Right cardiac atrium (tissue), 5 donors: ENCODE results near the gene RBP2. TPM values are rescaled to one million over a fixed set of nuclear protein-coding genes. Genes with fewer than 3 reads are reported as not detected.

ENCODE experiments used
- ATAC-seq, 2 donors: fragments of 200-7000 bp; cut with Tn5 transposase; one replicate each; pipeline versions ENCODE4 v1.8.0 to v1.9.1; 2020; ENCODE audit warnings: moderate library complexity in 2 of 2, mild to moderate bottlenecking in 1 of 2
- DNase-seq, 3 donors: peaks; one replicate each; pipeline ENCODE4 v3.0.0-alpha.2; 2020
- H3K27ac ChIP-seq: one replicate; pipeline ENCODE4 v1.5.1; 2013; ENCODE audit warnings: mild to moderate bottlenecking, low read length, control low read depth, moderate library complexity
- H3K27me3 ChIP-seq: one replicate; pipeline ENCODE4 v1.6.1; 2013; ENCODE audit not compliant: control insufficient read depth, insufficient read depth
- H3K4me1 ChIP-seq: one replicate; pipeline ENCODE4 v1.6.1; 2013; ENCODE audit warnings: low read length; ENCODE audit not compliant: control insufficient read depth, insufficient read depth
- H3K4me3 ChIP-seq: one replicate; pipeline ENCODE4 v1.5.1; 2013; ENCODE audit warnings: low read length, control low read depth
- H3K9me3 ChIP-seq: one replicate; pipeline ENCODE4 v1.6.1; 2013; ENCODE audit warnings: low read length; ENCODE audit not compliant: control insufficient read depth
- WGBS: extraction: QIAGEN DNeasy Blood & Tissue Kit; methylation state at CpG from one replicate; pipeline ENCODE4 v1.1.7; 2013; 5-methylcytosine and 5-hydroxymethylcytosine counted together
- intact Hi-C, 4 donors: fragments of 100-400 bp; cut with DNase I; formaldehyde crosslinking; loops; one replicate each; pipeline versions ENCODE4 v1.11.0 to v1.14.0; 2022 to 2023
- polyA plus RNA-seq: library from polyadenylated mRNA; stranded (reverse); fragments of 200-250 nt; gene quantifications from one replicate; pipeline ENCODE4 v1.2.3, GENCODE V29; 2013
- total RNA-seq, 4 donors: library from RNA; stranded (reverse); fragmentation: NEBNext Ultra II Directional; extraction: Animal tissue kit (Norgen Biotek cat#: 25700); gene quantifications; one replicate each; pipeline ENCODE4 v1.2.1, GENCODE V29; 2021
- donor health status: healthy with polysubstance abuse.
- donor health status: DM: no; HTN: yes; CAD: no.
- donor health status: DM: no; HTN: no; CAD: no.
- donor health status: DM: no; HTN: yes; CAD: no; lungs with severe emphysema.
- donor health status: DM: yes; HTN: yes; CAD: no.

Gene RBP2
- total and polyA plus RNA-seq, 5 donors, result not detected

GRCh38 chr3:139480585-139480984 lies 4.3 kb upstream of the RBP2 start:
- H3K27ac ChIP-seq, result no peak overlapping the region
- no peak overlapping the region for H3K4me3 ChIP-seq
- intact Hi-C loops, result no loop called here
- no peaks in the 10 kb centered on the region for H3K27me3 ChIP-seq
- no peak for ATAC-seq
- no peaks in the 10 kb centered on the region for H3K4me1 ChIP-seq
- H3K9me3 ChIP-seq, result no peaks in the 10 kb centered on the region
- 85% methylated on average over 3 of the region's 3 CpGs for WGBS
- DNase-seq, result no peak

- Histone ChIP-seq H3K4me1 (no peaks in the 10 kb centered on the region), H3K27ac (no peak overlapping the region), H3K27me3 (no peaks in the 10 kb centered on the region), H3K4me3 (no peak overlapping the region), H3K9me3 (no peaks in the 10 kb centered on the region)
- intact Hi-C loops, result no loop called here
- DNase-seq (no peak), ATAC-seq (no peak)
- WGBS, result 41% methylated on average over 3 of the region's 3 CpGs
Measured at GRCh38 chr3:139477710-139478640, 1.7 kb upstream of the RBP2 start.

GRCh38 chr3:139473155-139473771 lies 3.1 kb downstream of the RBP2 start:
- no peaks in the 10 kb centered on the region for H3K9me3 ChIP-seq
- H3K27ac ChIP-seq, result no peak overlapping the region
- intact Hi-C loops, result no loop called here
- 89% methylated on average over 2 of the region's 2 CpGs for WGBS
- no peaks in the 10 kb centered on the region for H3K27me3 ChIP-seq
- ATAC-seq, result no peak
- DNase-seq, result no peak
- no peaks in the 10 kb centered on the region for H3K4me1 ChIP-seq
- no peak overlapping the region for H3K4me3 ChIP-seq

- no peak for DNase-seq
- 87% methylated on average over 3 of the region's 3 CpGs for WGBS
Measured at GRCh38 chr3:139472380-139473010, 3.8 kb downstream of the RBP2 start.

GRCh38 chr3:139470199-139470598 lies 6.1 kb downstream of the RBP2 start:
- no peak overlapping the region for H3K4me3 ChIP-seq
- no peaks in the 10 kb centered on the region for H3K4me1 ChIP-seq
- no peaks in the 10 kb centered on the region for H3K27me3 ChIP-seq
- H3K9me3 ChIP-seq, result no peaks in the 10 kb centered on the region
- no peak overlapping the region for H3K27ac ChIP-seq
- intact Hi-C loops, result no loop called here
- WGBS, result 73% methylated on average over 2 of the region's 2 CpGs
- no peak for ATAC-seq
- DNase-seq, result no peak

More at GRCh38 chr3:139472380-139473010, 3.8 kb downstream of the RBP2 start:
- intact Hi-C loops, result no loop called here
- Histone ChIP-seq H3K27me3 (no peaks in the 10 kb centered on the region), H3K4me3 (no peak overlapping the region), H3K9me3 (no peaks in the 10 kb centered on the region), H3K4me1 (no peaks in the 10 kb centered on the region), H3K27ac (no peak overlapping the region)
- no peak for ATAC-seq

GRCh38 chr3:139468399-139468798 lies 7.9 kb downstream of the RBP2 start:
- ATAC-seq, result peak in 1 of 2 donors; percentile 40
- H3K27ac ChIP-seq, result no peak overlapping the region
- peak in 1 of 3 donors; percentile 57 for DNase-seq
- intact Hi-C loops, result no loop called here
- no peaks in the 10 kb centered on the region for H3K4me1 ChIP-seq
- no peaks in the 10 kb centered on the region for H3K27me3 ChIP-seq
- WGBS, result 60% methylated on average over 2 of the region's 2 CpGs
- H3K4me3 ChIP-seq, result no peak overlapping the region
- no peaks in the 10 kb centered on the region for H3K9me3 ChIP-seq

- Histone ChIP-seq H3K4me1 (no peaks in the 10 kb centered on the region), H3K9me3 (no peaks in the 10 kb centered on the region), H3K4me3 (no peak overlapping the region), H3K27ac (no peak overlapping the region), H3K27me3 (no peaks in the 10 kb centered on the region)
- DNase-seq (peak in 1 of 3 donors; percentile 34), ATAC-seq (peak; percentile 61 to 62)
- WGBS, result 70% methylated on average over 5 of the region's 5 CpGs
- intact Hi-C loops, result no loop called here
Measured at GRCh38 chr3:139466360-139466759, 10.0 kb downstream of the RBP2 start.

GRCh38 chr3:139465636-139466035 lies 10.7 kb downstream of the RBP2 start:
- H3K27ac ChIP-seq, result no peak overlapping the region
- no peaks in the 10 kb centered on the region for H3K9me3 ChIP-seq
- DNase-seq (no peak), ATAC-seq (no peak)
- intact Hi-C loops, result no loop called here
- no peaks in the 10 kb centered on the region for H3K27me3 ChIP-seq
- H3K4me3 ChIP-seq, result no peak overlapping the region
- peaks cover under 1% of the 10 kb centered on the region for H3K4me1 ChIP-seq
- WGBS, result 89% methylated on average over 7 of the region's 7 CpGs

- no peaks in the 10 kb centered on the region for H3K9me3 ChIP-seq
- H3K27me3 ChIP-seq, result no peaks in the 10 kb centered on the region
- WGBS, result 74% methylated on average over 3 of the region's 3 CpGs
- DNase-seq, result no peak
- intact Hi-C loops, result no loop called here
- ATAC-seq, result no peak
- H3K4me3 ChIP-seq, result no peak overlapping the region
- peaks cover 3% of the 10 kb centered on the region for H3K4me1 ChIP-seq
- H3K27ac ChIP-seq, result no peak overlapping the region
Measured at GRCh38 chr3:139463466-139463865, 12.8 kb downstream of the RBP2 start.

- no peaks in the 10 kb centered on the region for H3K9me3 ChIP-seq
- no peak overlapping the region for H3K4me3 ChIP-seq
- H3K4me1 ChIP-seq, result peaks cover 3% of the 10 kb centered on the region
- peak; percentile 42 to 61 for ATAC-seq
- peak in 2 of 3 donors; percentile 55 to 58 for DNase-seq
- no peak overlapping the region for H3K27ac ChIP-seq
- no peaks in the 10 kb centered on the region for H3K27me3 ChIP-seq
- WGBS, result 65% methylated on average over 2 of the region's 2 CpGs
- intact Hi-C loops, result no loop called here
Measured at GRCh38 chr3:139460529-139460928, 15.8 kb downstream of the RBP2 start.

GRCh38 chr3:139460076-139460475 lies 16.2 kb downstream of the RBP2 start:
- Histone ChIP-seq H3K4me1 (peaks cover 3% of the 10 kb centered on the region), H3K27me3 (no peaks in the 10 kb centered on the region), H3K9me3 (no peaks in the 10 kb centered on the region), H3K27ac (no peak overlapping the region), H3K4me3 (no peak overlapping the region)
- ATAC-seq (no peak), DNase-seq (no peak)
- intact Hi-C loops, result no loop called here
